PC-3 (cell line): ENCODE results near the gene NKIRAS1.

ENCODE experiments used
- CTCF ChIP-seq: fragments of 300-600 bp; sonication (generic); conservative IDR thresholded peaks from 2 replicates; pipeline ENCODE4 v1.5.1; 2017; ENCODE audit warnings: antibody characterized with exemption, low read depth, mild to moderate bottlenecking, low read length
- EZH2 ChIP-seq: fragments of 300-600 bp; sonication (generic); IDR thresholded peaks from one replicate; pipeline ENCODE4 v1.6.1; 2017; ENCODE audit warnings: antibody characterized with exemption, mild to moderate bottlenecking, low read length; ENCODE audit not compliant: unreplicated experiment
- EZH2phosphoT487 ChIP-seq: fragments of 300-600 bp; sonication (generic); IDR thresholded peaks from 2 replicates; pipeline ENCODE4 v1.6.1; 2018; ENCODE audit warnings: mild to moderate bottlenecking, antibody characterized with exemption, low read length, borderline replicate concordance

DNA sequence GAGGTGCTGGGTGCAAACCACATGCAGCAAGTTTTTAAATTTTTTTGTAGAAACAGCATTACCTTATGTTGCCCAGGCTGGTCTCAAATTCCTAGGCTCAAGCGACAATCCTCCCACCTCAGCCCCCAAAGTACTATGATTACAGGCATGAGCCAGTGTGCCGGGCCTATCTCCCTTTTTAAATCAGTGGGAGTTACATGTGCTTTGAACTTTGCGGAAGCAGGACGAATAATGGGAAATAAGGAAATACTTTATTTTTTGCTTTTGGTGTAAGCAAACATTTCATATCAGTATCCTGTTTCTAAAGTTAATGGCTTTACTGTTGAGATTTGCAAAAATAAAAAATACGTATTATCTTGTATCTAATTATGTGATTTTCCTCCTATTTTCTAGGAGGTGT is 37.4 kb upstream of the NKIRAS1 start:
- no peak for TF ChIP-seq CTCF
- no peak for TF ChIP-seq EZH2
- TF ChIP-seq EZH2phosphoT487, result no peak
